ENCODE results near the gene CLIC3.
A peak's percentile ranks its signal among the peaks of the same experiment; 100 is the strongest.

The CLIC3 gene

GRCh38 chr9:137030538-137031527, 34.5 kb upstream of the CLIC3 start:
- DNase-seq = peak; percentile 83

DNA sequence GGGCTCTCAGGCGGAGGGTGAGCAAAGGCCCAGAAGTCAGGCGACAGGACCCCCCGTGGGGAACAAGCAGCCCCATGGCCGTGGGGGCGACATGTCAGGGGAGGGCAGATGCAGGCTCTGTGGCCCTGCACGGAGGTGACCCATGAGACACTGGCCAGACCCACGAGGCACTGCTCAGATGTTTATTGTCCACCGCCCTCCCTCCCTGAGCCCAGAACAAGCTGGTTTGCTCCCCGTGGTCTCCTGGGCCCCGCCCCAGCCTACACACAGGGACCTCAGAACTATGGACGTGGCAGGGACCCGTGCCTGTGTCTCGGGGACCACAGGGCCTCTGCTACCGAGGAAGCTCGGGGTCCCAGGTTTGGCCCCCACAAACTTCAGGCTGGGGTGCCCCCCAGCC, 33.6 kb upstream of the CLIC3 start:
- DNase-seq = no peak

GRCh38 chr9:137029058-137029936, 32.9 kb upstream of the CLIC3 start:
- DNase-seq = peak; percentile 94

DNA sequence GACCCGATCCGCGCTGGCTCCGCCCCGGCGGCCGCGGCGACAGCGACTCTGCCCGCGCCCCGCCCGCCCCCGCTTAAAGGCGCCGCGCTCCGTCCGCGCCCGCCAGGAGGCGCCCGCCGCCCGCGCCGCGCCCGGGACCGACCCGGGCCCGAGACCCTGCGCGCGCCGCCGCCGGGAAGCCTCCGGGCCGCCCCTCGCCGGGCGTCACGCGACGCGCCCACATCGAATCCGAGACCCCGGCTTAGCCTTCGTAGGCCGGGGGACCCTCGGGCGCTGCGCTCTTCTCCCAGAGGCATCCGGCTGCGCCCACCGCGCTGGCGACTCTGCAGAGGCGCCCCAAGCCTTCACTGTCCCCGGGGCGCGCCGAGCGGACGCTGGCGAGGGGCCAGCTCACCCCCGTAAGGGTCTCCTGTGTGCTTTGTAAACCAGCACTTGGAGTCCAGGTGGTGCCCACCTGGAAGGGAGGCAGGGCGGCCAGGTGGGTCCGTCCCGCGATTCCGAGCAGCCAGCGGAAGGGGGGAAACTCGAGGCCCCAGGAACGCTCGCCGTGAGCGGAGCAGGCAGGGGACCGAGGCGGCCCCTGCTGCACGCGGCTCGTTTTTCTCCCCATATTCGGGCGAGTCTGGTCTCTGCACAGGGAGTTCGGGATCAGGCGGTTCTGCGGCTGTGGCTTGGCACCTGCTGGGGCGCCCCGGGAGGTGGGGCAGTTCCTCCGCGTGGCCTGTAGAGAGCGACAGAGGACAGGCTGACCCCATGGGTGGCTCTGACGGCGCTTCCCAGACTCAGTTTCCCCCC, 32.1 kb upstream of the CLIC3 start:
- peak; percentile 86 for DNase-seq

DNA sequence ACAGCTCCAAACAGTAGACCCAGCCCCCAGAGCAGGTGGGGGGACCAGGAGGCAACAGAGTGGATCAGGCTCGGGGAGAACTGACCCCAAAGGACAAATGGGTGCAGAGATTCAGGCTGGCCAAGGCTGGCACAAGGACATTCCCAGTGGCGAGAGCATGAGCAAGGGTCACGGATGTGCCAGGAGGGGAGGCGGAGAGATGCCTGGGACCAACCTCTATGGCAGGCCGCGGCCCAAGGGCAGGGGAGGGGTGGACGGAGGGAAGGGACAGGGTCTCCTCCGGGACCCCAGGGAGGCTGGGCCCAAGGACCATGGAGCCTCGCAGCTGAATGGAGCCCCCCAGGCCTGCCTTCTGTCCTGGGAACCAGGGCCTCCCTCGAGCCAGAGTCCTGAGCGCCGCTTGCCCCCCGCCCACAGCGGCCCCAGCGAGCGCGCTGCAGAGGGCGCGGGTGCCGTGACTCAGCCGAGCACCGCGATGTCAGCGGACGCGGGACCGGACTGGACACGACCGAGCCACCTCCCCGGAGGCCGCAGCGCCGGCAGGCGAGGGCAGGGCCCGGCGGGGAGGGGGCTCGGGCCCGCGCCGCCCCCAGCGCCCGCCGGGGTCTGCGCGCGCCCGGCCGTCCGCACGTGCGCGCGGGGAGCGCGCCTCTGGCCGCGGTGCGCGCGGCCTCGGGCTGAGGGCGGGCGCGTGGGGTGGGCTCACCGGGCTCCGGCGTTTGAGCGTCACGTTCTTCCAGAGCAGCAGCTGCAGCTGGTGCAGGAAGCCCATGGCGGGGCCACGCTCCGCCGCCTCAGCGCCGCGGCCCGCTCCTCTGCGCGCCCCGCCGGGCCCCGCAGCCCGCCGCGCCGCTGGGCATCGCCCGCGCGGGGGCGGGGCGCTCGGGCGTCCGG, 31.2 kb upstream of the CLIC3 start, which contains the start of gene ABCA2:
ABCA2 (minus strand) TSS at position 869 of the 894 bp plus-strand sequence; CDS start at position 772, 97 bp downstream.
- DNase-seq = peak; percentile 68

- DNase-seq = no peak
Observed at GRCh38 chr9:137026828-137027227, 30.5 kb upstream of the CLIC3 start.

- DNase-seq = no peak
Observed at GRCh38 chr9:137026384-137026783, 30.0 kb upstream of the CLIC3 start.

GRCh38 chr9:137025517-137025966, 29.2 kb upstream of the CLIC3 start:
- DNase-seq = no peak

GRCh38 chr9:137023583-137023991, 27.2 kb upstream of the CLIC3 start:
- DNase-seq = no peak

- no peak for DNase-seq
Observed at GRCh38 chr9:137023157-137023556, 26.8 kb upstream of the CLIC3 start.

GRCh38 chr9:137022662-137023008, 26.3 kb upstream of the CLIC3 start:
- no peak for DNase-seq

DNA sequence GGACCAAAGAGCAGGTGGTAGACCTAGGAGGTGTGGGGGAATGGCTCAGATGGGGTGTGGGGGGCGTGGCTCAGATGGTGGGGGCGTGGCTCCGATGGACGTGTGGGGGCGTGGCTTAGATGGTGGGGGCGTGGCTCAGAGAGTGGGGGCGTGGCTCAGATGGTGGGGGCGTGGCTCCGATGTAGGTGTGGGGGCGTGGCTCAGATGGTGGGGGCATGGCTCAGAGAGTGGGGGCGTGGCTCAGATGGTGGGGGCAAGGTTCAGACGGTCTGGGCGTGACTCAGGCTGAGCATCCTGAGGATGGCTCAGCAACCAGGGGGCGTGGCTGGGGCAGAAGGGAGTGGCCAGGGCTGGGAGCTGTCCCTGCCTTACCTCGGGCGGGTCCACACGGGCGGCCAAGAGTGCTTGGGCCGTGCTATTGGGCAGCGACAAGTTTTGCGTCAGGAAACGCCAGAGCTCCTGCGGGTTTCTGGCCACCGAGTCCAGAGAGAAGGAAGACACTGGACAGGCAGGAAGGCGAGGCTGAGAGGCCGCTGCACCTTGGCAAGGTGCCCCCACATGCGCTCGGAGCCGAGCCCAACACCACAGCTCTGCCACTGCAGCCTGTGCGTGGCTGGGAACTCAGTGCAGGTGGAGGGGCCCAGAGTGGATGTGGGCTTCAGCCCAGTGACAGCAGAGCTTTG, 25.8 kb upstream of the CLIC3 start:
- DNase-seq = peak; percentile 82

GRCh38 chr9:137021568-137021978, 25.2 kb upstream of the CLIC3 start:
- no peak for DNase-seq

DNA sequence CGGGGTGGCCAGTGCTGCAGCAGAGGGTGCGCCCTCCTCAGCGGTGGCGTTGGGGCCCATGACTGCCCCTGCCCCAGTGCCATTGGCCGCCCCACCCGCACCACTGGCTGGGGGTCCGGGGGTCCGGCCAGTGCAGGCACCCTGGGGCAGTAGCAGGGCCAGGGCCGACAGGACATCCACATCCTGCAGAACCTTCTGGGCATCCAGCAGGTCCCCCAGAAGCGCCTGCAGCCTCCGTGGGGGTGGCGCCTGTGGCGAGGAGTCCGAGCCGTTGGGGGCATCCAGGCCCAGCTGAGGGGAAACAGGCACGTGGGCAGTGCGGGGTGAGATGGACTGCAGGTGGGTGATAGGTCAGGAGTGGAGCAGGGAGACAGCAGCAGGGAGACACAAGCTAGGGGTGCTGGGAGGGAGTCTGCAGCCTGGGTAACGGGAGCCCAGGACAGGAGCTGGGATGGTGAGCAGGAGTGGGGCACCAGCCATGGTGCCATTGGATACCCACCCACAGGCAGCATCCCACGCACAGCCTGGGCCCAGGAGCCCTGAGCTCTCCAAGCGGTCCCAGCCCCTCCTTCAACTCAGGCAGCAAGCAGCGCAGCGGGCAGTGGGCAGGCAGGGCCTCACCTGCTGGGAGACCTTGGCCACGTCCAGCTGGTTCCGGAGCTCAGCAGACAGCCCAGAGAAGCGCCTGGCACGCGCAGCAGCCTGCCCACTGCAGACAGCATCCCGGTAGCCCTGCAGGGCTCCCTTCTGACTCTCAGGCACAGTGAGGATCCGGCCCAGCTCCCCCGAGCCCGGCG, 24.6 kb upstream of the CLIC3 start:
- DNase-seq = no peak

DNA sequence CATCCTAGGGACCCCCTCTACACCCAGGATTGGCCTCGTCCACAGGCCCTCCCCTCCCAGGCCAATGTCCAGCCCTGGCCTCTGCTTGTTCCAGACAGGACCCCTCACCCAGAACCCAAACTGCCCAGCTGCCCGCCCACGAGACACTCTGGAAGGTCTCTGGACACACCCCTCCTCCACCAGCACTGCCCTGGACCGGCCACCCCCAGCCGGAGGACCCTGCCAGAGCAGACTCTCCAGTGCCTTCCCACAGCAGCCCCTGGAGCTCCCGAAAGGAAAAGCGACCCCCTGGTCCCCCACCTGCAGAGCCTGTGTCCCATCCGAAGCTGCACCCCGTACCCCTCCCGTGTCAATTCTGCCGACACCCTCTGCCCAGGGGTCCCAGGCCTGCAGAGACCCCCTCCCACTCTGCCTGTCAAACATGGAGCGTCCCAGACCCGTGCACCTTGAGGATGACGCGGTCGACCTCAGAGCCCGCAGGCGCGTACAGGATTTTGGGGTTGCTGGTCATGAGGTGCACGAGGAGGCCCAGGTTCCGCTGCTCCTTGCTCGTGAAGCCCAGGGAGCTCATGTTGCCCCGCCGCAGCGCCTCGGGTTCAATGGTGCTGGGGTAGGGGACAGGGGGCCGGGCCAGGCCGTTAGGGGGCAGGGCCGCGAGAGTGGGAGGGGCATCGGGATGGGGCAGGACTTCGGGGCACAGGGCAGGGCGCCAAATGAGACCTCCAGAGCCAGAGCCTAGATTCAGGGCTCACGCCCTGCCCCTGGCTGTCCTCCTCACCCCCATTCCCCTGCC, 23.7 kb upstream of the CLIC3 start:
- no peak for DNase-seq

DNA sequence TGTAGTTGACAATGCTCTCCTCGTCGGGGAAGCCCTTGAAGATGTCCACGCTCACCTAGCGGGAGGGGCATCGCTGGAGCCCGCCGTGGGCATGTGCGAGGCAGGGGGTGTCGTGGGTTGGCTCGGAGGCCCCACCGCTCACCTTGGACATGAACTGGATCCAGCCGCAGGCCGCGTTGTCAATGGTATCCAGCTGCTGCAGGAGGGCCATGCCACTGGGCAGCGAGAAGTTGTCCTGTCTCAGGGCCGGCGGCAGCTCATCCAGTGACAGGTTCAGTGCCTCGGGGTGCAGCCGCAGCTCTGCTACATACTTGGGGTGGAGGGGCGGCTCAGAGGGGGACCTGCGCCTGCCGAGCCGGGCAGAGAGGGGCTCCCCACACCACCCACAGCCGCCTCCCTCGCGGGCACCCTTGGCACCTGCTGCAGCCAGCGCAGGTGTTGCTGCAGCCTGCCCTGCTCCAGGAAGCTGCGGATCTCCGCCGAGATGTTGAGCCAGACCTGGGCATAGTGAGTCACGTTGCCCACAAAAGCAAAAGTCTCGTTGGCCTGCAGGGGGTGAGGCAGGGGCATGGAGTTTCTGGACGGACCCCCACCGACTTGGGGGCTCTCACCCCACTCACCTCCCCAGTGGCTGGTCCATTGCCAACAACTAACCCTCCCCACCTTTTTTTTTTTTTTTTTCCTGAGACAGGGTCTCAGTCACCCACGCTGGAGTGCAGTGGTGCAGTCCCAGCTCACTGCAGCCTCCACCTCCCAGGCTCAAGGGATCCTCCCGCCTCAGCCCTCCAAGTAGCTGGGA, 22.6 kb upstream of the CLIC3 start:
- no peak for DNase-seq

GRCh38 chr9:137017791-137018497, 21.6 kb upstream of the CLIC3 start:
- DNase-seq = no peak

DNA sequence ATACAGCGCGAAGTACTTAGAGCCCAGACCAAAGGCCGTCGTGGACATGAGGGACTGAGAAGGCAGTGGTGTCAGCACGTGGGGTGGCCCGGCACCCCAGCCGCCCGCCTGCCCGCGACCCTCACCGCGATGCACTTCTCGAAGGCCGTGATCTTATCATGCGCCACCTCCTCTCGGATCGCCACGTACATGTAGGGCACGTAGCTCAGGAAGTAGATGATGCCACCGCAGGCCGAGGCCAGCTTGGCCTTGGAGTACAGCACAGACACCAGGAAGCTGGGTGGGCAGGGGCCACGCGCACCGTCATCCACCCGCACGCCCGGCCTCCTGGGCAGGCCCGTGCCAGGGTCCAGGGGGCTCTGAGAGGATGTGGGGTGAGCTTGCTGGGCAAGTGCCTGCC, 20.7 kb upstream of the CLIC3 start:
- no peak for DNase-seq
